Nephron (organoid): Measurements from ENCODE around the gene MYL5.
"Not testable (repeated sequence)": the region's sequence is repeated elsewhere in the genome, so short reads cannot be mapped to it uniquely, and the experiment has no call there.

Source experiments
- H3K27ac Mint-ChIP-seq, 3 experiments: 2 replicates each; pipeline ENCODE4 v1.8.0; 2020; ENCODE audit warnings: mixed read lengths in 3 of 3, mild to moderate bottlenecking in 2 of 3, moderate library complexity in 1 of 3
- H3K27me3 Mint-ChIP-seq: 2 replicates; pipeline ENCODE4 v1.8.0; 2021; ENCODE audit warnings: low read depth, mild to moderate bottlenecking, moderate library complexity, mixed read lengths
- H3K36me3 Mint-ChIP-seq: 2 replicates; pipeline ENCODE4 v1.8.0; 2020; ENCODE audit warnings: low read depth, mixed read lengths
- H3K4me1 Mint-ChIP-seq: 2 replicates; pipeline ENCODE4 v1.8.0; 2020; ENCODE audit warnings: mixed read lengths
- H3K4me3 Mint-ChIP-seq, 3 experiments: 2 replicates each; pipeline ENCODE4 v1.8.0; 2020; ENCODE audit warnings: mild to moderate bottlenecking in 3 of 3, mixed read lengths in 3 of 3, moderate library complexity in 2 of 3
- H3K9me3 Mint-ChIP-seq: 2 replicates; pipeline ENCODE4 v1.8.0; 2020; ENCODE audit warnings: mixed read lengths
- TF ChIP-seq, protein P1 (sequence below), 3 experiments: fragments of 200-600 bp; sonication (generic); IDR thresholded peaks; one replicate each; pipeline ENCODE4 v1.5.0; 2021; ENCODE audit warnings: antibody characterized with exemption in 3 of 3; ENCODE audit not compliant: unreplicated experiment in 3 of 3

The MYL5 gene

DNA sequence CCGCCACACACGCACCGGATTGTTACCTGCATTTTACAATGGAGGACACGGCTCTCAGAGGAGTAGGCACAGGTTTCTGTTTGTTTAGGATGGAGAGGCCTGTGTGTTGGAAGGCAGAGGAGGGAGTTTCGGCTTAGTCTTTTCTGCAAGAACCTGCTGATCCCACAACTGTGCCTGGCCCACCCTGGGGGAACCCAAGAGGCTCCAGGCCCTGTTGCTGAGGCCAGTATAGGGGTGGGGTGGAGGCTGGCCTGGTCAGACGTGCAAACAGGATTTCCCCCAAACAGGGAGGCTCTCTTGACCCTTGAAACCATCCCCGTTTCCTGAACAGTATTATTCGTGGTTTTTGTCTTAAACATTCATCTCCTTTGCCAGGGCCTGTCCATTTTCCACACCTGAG lies 15.4 kb downstream of the MYL5 start:
- TF ChIP-seq, protein P1, sequence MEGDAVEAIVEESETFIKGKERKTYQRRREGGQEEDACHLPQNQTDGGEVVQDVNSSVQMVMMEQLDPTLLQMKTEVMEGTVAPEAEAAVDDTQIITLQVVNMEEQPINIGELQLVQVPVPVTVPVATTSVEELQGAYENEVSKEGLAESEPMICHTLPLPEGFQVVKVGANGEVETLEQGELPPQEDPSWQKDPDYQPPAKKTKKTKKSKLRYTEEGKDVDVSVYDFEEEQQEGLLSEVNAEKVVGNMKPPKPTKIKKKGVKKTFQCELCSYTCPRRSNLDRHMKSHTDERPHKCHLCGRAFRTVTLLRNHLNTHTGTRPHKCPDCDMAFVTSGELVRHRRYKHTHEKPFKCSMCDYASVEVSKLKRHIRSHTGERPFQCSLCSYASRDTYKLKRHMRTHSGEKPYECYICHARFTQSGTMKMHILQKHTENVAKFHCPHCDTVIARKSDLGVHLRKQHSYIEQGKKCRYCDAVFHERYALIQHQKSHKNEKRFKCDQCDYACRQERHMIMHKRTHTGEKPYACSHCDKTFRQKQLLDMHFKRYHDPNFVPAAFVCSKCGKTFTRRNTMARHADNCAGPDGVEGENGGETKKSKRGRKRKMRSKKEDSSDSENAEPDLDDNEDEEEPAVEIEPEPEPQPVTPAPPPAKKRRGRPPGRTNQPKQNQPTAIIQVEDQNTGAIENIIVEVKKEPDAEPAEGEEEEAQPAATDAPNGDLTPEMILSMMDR (IDR thresholded peaks at IDR 0.05; ENCODE audit: unreplicated experiment in 3 of 3): no peak
- H3K4me1 Mint-ChIP-seq: peaks cover 13% of the 10 kb centered on the region
- H3K36me3 Mint-ChIP-seq: no peaks in the 10 kb centered on the region
- H3K9me3 Mint-ChIP-seq: no peaks in the 10 kb centered on the region
- H3K27me3 Mint-ChIP-seq: peaks cover 2% of the 10 kb centered on the region
- H3K4me3 Mint-ChIP-seq: peak overlapping the region in 2 of 3 experiments; percentile 24 to 51
- H3K27ac Mint-ChIP-seq: no peak overlapping the region

DNA sequence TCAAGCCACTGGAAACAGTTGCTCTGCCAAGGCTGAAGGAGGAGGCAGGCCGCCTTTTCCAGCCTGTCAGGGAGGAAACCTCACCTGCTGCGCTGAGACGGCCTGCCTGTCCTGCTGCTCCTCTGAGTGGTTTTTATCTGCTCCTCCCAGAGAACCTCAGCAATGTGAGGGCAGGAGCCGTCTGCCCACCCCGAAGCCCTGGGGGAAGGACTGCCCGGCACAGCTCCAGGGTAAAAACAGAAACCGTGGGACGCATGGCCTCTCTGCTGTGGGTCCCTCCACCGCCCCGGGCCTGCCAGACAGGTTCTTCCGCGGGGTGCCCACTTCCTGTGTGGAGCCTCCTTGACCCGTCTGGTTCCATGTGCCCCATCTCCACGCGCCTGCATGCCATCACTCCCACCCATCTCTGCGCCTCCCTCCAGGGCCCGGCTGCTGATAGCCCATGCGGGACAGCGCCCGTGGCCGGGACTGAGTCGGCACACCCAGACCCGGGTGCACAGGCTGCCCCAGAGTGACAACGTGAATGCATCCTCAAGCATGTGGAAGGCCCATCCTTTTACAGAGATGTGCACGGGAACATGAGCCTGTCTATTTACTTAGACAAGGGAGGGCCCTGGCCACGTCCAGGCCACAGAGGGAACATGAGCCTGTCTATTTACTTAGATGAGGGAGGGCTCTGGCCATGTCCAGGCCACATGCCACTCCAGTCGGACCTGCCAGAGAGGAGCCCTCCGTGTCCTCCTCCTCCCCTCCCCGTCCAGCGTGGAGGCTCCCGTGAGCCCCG lies 18.6 kb downstream of the MYL5 start:
- Mint-ChIP-seq H3K36me3 (no peaks in the 10 kb centered on the region), H3K27ac (no peak overlapping the region), H3K4me1 (peaks cover under 1% of the 10 kb centered on the region), H3K27me3 (peaks cover 6% of the 10 kb centered on the region), H3K4me3 (no peak overlapping the region), H3K9me3 (peaks cover 4% of the 10 kb centered on the region)
- TF ChIP-seq, protein P1 (IDR thresholded peaks at IDR 0.05; ENCODE audit: unreplicated experiment in 3 of 3): no peak

DNA sequence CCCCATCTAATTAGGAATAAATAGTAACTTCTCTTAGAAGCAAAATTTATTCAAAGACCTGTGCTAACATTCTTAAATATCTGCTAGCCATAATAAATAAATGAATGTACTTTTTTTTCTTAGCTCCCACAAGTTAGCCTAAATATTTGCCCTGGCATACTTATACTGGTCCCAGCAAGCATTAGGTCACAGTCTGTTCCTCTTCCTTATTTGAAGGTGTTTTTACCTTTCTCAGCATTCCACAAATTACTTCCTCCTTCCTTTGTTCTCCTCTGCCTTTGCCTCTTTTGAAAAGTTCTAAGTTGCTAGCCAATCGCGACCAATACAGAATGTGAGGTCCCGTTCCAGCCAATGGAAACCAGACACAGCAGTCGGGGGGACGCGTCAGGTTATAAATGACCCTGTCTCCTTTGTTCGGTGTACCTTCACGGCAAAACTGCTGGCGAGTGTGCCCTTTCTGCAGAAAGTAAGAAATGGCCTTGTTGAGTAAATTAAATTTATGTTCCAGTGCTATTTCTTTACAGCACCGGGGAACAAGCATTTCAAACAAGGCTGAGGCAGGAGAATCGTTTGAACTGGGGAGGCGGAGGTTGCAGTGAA lies 20.1 kb downstream of the MYL5 start:
- not testable (repeated sequence) for H3K27ac Mint-ChIP-seq, H3K27me3 Mint-ChIP-seq, H3K4me3 Mint-ChIP-seq, H3K4me1 Mint-ChIP-seq, H3K36me3 Mint-ChIP-seq, H3K9me3 Mint-ChIP-seq

DNA sequence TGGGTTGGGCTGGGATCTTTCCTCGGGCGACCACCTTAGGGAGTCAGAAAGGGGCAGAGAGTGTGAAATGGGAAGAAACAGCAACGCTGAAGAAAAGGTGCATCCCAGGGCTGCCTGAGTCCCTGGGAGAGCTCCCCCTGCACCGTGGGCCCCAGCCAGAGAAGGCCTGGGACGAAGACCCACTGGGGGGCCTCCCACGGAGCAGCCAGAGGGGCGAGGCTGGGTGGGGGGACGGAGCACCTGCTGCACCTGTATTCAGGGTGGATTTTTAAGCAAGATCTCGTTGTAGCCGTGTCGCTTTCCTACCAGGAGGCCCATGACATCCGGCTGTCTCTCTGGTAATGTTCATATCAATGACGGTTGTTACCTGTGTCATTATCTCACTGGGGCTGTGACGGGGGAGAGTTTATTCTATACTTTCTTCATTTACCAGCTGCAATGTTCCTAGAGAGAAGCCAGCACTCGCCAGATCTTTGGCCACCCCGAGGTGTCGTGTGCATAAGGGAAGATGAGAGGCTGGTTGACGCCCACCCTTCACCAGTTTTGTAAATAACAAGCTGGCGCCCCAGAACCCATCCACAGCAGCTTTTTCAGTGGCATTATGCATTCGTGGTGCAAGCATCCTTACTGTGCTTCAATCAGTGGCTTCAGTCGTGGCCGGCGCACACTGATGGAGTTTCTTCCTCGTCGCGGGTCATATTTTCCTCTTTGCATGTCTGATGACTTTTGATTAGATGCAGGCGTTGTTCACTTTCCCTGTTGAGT lies 25.7 kb downstream of the MYL5 start:
- H3K36me3 Mint-ChIP-seq: no peaks in the 10 kb centered on the region
- TF ChIP-seq, protein P1 (IDR thresholded peaks at IDR 0.05; ENCODE audit: unreplicated experiment in 3 of 3): no peak
- peaks cover 1% of the 10 kb centered on the region for H3K9me3 Mint-ChIP-seq
- H3K27me3 Mint-ChIP-seq: peaks cover 11% of the 10 kb centered on the region
- peaks cover 4% of the 10 kb centered on the region for H3K4me1 Mint-ChIP-seq
- H3K4me3 Mint-ChIP-seq: no peak overlapping the region
- no peak overlapping the region for H3K27ac Mint-ChIP-seq

- peaks cover 9% of the 10 kb centered on the region for H3K27me3 Mint-ChIP-seq
- H3K27ac Mint-ChIP-seq: peak overlapping the region in 2 of 3 experiments; percentile 16 to 56
- H3K4me3 Mint-ChIP-seq: peak overlapping the region in 2 of 3 experiments; percentile 26 to 32
- no peaks in the 10 kb centered on the region for H3K9me3 Mint-ChIP-seq
- TF ChIP-seq, protein P1 (IDR thresholded peaks at IDR 0.05; ENCODE audit: unreplicated experiment in 3 of 3): no peak
- peaks cover 4% of the 10 kb centered on the region for H3K4me1 Mint-ChIP-seq
- H3K36me3 Mint-ChIP-seq: no peaks in the 10 kb centered on the region
Observed at GRCh38 chr4:700587-701264, 26.4 kb downstream of the MYL5 start.

GRCh38 chr4:702618-703048 lies 28.3 kb downstream of the MYL5 start:
- Mint-ChIP-seq H3K4me3 (peak overlapping the region in 2 of 3 experiments; percentile 51 to 67), H3K27me3 (peaks cover 9% of the 10 kb centered on the region)

More at GRCh38 chr4:702618-703048, 28.3 kb downstream of the MYL5 start:
- no peaks in the 10 kb centered on the region for H3K36me3 Mint-ChIP-seq
- no peaks in the 10 kb centered on the region for H3K9me3 Mint-ChIP-seq
- peaks cover 4% of the 10 kb centered on the region for H3K4me1 Mint-ChIP-seq
- no peak overlapping the region for H3K27ac Mint-ChIP-seq
- TF ChIP-seq, protein P1 (IDR thresholded peaks at IDR 0.05; ENCODE audit: unreplicated experiment in 3 of 3): no peak
